HCT116 (cell line): Measurements from ENCODE around the gene KBTBD8. TPM values are rescaled to one million over a fixed set of nuclear protein-coding genes. Genes with fewer than 3 reads are reported as not detected.

Source experiments
- ATAC-seq: fragments of 200-7000 bp; cut with Tn5 transposase; 2 replicates; pipeline ENCODE4 v1.9.1; 2020; ENCODE audit warnings: mild to moderate bottlenecking, moderate library complexity
- BruUV-seq: library from RNA; stranded (reverse); fragments of 400-500 nt; replicated peaks from 2 replicates; lab custom pipeline; 2021; lab: Mats Ljungman, UMichigan
- CTCF ChIA-PET: fragments of 300-600 bp; sonication (Branson Sonifier 250); formaldehyde crosslinking; loops from one replicate; lab custom pipeline; 2021; ENCODE audit warnings: antibody characterized with exemption; lab: Charles Lee
- POLR2A ChIA-PET: fragments of 300-600, 350-600 bp; sonication (Branson Sonifier 250); formaldehyde crosslinking; loops from one replicate; lab custom pipeline; 2021; ENCODE audit warnings: antibody characterized with exemption; lab: Charles Lee
- RAD21 ChIA-PET, 2 experiments: fragments of 300-600 bp; sonication (Branson Sonifier 250); formaldehyde crosslinking; loops; one replicate each; lab custom pipeline; 2023; ENCODE audit warnings: low total read pairs in 2 of 2; ENCODE audit not compliant: uncharacterized antibody in 2 of 2, unreplicated experiment in 2 of 2, low non-redundant PET in 1 of 2; lab: Charles Lee
- DNase-seq: peaks from one replicate; pipeline ENCODE4 v3.0.0-alpha.2; 2010; ENCODE audit warnings: low read depth, low spot score
- H2AFZ ChIP-seq: fragments of 200-600 bp; shearing (Covaris generic), sonication (generic); 2 replicates; pipeline ENCODE4 v1.6.1; 2017; ENCODE audit warnings: low read depth, mixed run types, mixed read lengths, antibody characterized with exemption, low read length; ENCODE audit not compliant: poor library complexity, severe bottlenecking
- H3K27ac ChIP-seq: 2 replicates; pipeline ENCODE4 v1.5.1; 2012; ENCODE audit warnings: low read depth, low read length
- H3K27me3 ChIP-seq: fragments of 200-600 bp; sonication (generic); 2 replicates; pipeline ENCODE4 v1.6.1; 2016; ENCODE audit warnings: mixed run types, low read length, mixed read lengths; ENCODE audit not compliant: insufficient read depth
- H3K36me3 ChIP-seq, 2 experiments: fragments of 200-500 bp in 1 of 2; fragments of 200-600 bp in 1 of 2; sonication (Bioruptor generic) in 1 of 2; sonication (generic) in 1 of 2; 2 replicates each; pipeline versions ENCODE4 v1.5.1 to v1.6.1; 2014 to 2016; ENCODE audit warnings: low read length in 2 of 2, inconsistent platforms in 1 of 2, mixed read lengths in 1 of 2, mixed run types in 1 of 2; ENCODE audit not compliant: insufficient read depth in 2 of 2, control insufficient read depth in 1 of 2
- H3K4me1 ChIP-seq, 2 experiments: fragments of 200-600 bp in 1 of 2; sonication (generic) in 1 of 2; 2 replicates each; pipeline versions ENCODE4 v1.5.1 to v1.6.1; 2012 to 2017; ENCODE audit warnings: low read length in 2 of 2, inconsistent platforms in 1 of 2, mild to moderate bottlenecking in 1 of 2, mixed read lengths in 1 of 2, mixed run types in 1 of 2, moderate library complexity in 1 of 2; ENCODE audit not compliant: insufficient read depth in 2 of 2, control insufficient read depth in 1 of 2
- H3K4me2 ChIP-seq: fragments of 200-600 bp; sonication (generic); 2 replicates; pipeline ENCODE4 v1.6.1; 2017; ENCODE audit warnings: mixed run types, low read length, mixed read lengths
- H3K4me3 ChIP-seq, 2 experiments: fragments of 200-600 bp in 1 of 2; sonication (generic) in 1 of 2; replicated peaks in 1 of 2; 2 replicates each; pipeline ENCODE4 v1.5.1; 2011 to 2016; ENCODE audit warnings: low read length in 2 of 2, control low read depth in 1 of 2, low read depth in 1 of 2, mild to moderate bottlenecking in 1 of 2, mixed read lengths in 1 of 2, mixed run types in 1 of 2
- H3K79me2 ChIP-seq: fragments of 200-600 bp; sonication (generic); 2 replicates; pipeline ENCODE4 v1.6.1; 2017; ENCODE audit warnings: mild to moderate bottlenecking, mixed run types, low read length, moderate library complexity, mixed read lengths; ENCODE audit not compliant: insufficient read depth
- H3K9ac ChIP-seq: fragments of 200-600 bp; sonication (generic); 2 replicates; pipeline ENCODE4 v1.6.1; 2016; ENCODE audit warnings: low read length, mixed read lengths
- H3K9me2 ChIP-seq: fragments of 200-600 bp; sonication (generic), shearing (Covaris generic); 2 replicates; pipeline ENCODE4 v1.6.1; 2017; ENCODE audit warnings: mixed run types, mild to moderate bottlenecking, moderate library complexity; ENCODE audit not compliant: insufficient read depth
- H3K9me3 ChIP-seq, 2 experiments: fragments of 200-500 bp in 1 of 2; fragments of 200-600 bp in 1 of 2; sonication (Bioruptor generic) in 1 of 2; sonication (generic) in 1 of 2; 2 replicates each; pipeline ENCODE4 v1.6.1; 2014 to 2017; ENCODE audit warnings: low read length in 2 of 2, mixed read lengths in 2 of 2, inconsistent platforms in 1 of 2, low read depth in 1 of 2, mild to moderate bottlenecking in 1 of 2, mixed run types in 1 of 2, moderate library complexity in 1 of 2; ENCODE audit not compliant: control insufficient read depth in 1 of 2, insufficient read depth in 1 of 2
- H4K20me1 ChIP-seq: fragments of 200-600 bp; sonication (generic), shearing (Covaris generic); 2 replicates; pipeline ENCODE4 v1.6.1; 2017; ENCODE audit warnings: mixed run types, mild to moderate bottlenecking, moderate library complexity; ENCODE audit not compliant: insufficient read depth
- CBX3 ChIP-seq: IDR thresholded peaks from 2 replicates; pipeline ENCODE4 v1.6.1; 2012; ENCODE audit warnings: low read depth
- CEBPB ChIP-seq: IDR thresholded peaks from 2 replicates; pipeline ENCODE4 v1.6.1; 2012; ENCODE audit warnings: low read depth
- EGR1 ChIP-seq: IDR thresholded peaks from 2 replicates; pipeline ENCODE4 v1.6.1; 2012; ENCODE audit warnings: low read depth
- ELF1 ChIP-seq: IDR thresholded peaks from 2 replicates; pipeline ENCODE4 v1.6.1; 2012; ENCODE audit warnings: low read depth, borderline replicate concordance
- EZH2 ChIP-seq: fragments of 200-600 bp; sonication (generic); IDR thresholded peaks from 2 replicates; pipeline ENCODE4 v1.6.1; 2017; ENCODE audit warnings: antibody characterized with exemption, mixed run types
- EZH2phosphoT487 ChIP-seq: fragments of 200-600 bp; IDR thresholded peaks from 2 replicates; pipeline ENCODE4 v1.6.1; 2018; ENCODE audit warnings: antibody characterized with exemption, borderline replicate concordance
- FOSL1 ChIP-seq: IDR thresholded peaks from 2 replicates; pipeline ENCODE4 v1.6.1; 2012; ENCODE audit warnings: low read depth
- POLR2A ChIP-seq: IDR thresholded peaks from 2 replicates; pipeline ENCODE4 v1.7.0; 2011; ENCODE audit warnings: borderline replicate concordance; ENCODE audit not compliant: insufficient read depth, insufficient read length; ENCODE audit errors: extremely low read depth
- RAD21 ChIP-seq: IDR thresholded peaks from 2 replicates; pipeline ENCODE4 v1.6.1; 2012; ENCODE audit warnings: low read depth, mild to moderate bottlenecking
- SIN3A ChIP-seq: IDR thresholded peaks from 2 replicates; pipeline ENCODE4 v1.6.1; 2012; ENCODE audit warnings: low read depth
- TCF7L2 ChIP-seq: IDR thresholded peaks from 2 replicates; pipeline ENCODE4 v1.7.0; 2011; ENCODE audit warnings: borderline replicate concordance, inconsistent platforms; ENCODE audit not compliant: insufficient read depth, insufficient read length; ENCODE audit errors: extremely low read depth
- YY1 ChIP-seq: IDR thresholded peaks from 2 replicates; pipeline ENCODE4 v1.6.1; 2011; ENCODE audit warnings: low read length, low read depth, moderate library complexity, mild to moderate bottlenecking; ENCODE audit not compliant: insufficient replicate concordance; ENCODE audit errors: extremely low read depth
- ZNF274 ChIP-seq: fragments of 200-500 bp; sonication (Bioruptor generic); IDR thresholded peaks from 2 replicates; pipeline ENCODE4 v1.6.1; 2014; ENCODE audit warnings: mild to moderate bottlenecking, low read depth, low read length, inconsistent platforms
- intact Hi-C: fragments of 100-400 bp; cut with micrococcal nuclease; formaldehyde crosslinking; loops from 2 replicates; pipeline ENCODE4 v1.10.0; 2022
- total RNA-seq: library from RNA; stranded (reverse); gene quantifications from one replicate; pipeline ENCODE4 v1.2.1, GENCODE V29; 2021; ENCODE audit not compliant: unreplicated experiment
- TF ChIP-seq, protein P1 (sequence below): IDR thresholded peaks from 2 replicates; pipeline ENCODE4 v1.6.1; 2011; ENCODE audit warnings: mild to moderate bottlenecking, low read length, moderate library complexity; ENCODE audit not compliant: insufficient replicate concordance; ENCODE audit errors: extremely low read depth
- TF ChIP-seq, protein P2 (sequence below), 3 experiments: fragments of 200-600 bp in 1 of 3; sonication (generic) in 1 of 3; IDR thresholded peaks in 2 of 3; conservative IDR thresholded peaks in 1 of 3; 2 replicates each; pipeline ENCODE4 v1.5.1; 2012 to 2017; ENCODE audit warnings: low read depth in 2 of 3, low read length in 2 of 3, antibody characterized with exemption in 1 of 3, borderline replicate concordance in 1 of 3, control low read depth in 1 of 3, mild to moderate bottlenecking in 1 of 3, mixed read lengths in 1 of 3, mixed run types in 1 of 3, moderate library complexity in 1 of 3; ENCODE audit not compliant: insufficient read depth in 1 of 3
- TF ChIP-seq, protein P3 (sequence below): IDR thresholded peaks from 2 replicates; pipeline ENCODE4 v1.6.1; 2012

KBTBD8 gene
- total RNA-seq, 1 experiment from 2014 or later: 1.4 TPM

DNA sequence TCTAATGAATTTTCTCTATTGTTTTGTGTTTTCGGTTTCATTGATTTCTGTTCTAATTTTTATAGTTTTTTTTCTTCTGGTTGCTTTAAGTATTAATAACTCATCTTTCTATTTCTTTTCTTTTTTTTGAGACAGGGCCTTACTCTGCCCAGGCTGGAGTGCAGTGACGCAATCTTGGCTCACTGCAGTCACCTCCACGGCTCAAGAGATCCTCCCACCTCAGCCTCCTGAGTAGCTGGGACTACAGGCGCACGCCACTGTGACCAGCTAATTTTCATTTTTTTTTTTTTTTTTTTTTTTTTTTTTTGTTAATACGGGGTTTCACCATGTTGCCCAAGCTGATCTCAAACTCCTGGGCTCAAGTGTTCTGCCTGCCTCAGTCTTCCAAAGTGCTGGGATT, 14.5 kb downstream of the KBTBD8 start:
- POLR2A ChIA-PET: no interaction called here
- no peaks in the 10 kb centered on the region for H3K27me3 ChIP-seq
- CTCF ChIA-PET: no interaction called here
- no peaks in the 10 kb centered on the region for H4K20me1 ChIP-seq
- no peak overlapping the region for H2AFZ ChIP-seq
- no TSS peak for BruUV-seq
- ATAC-seq (no peak), DNase-seq (no peak)
- no peaks in the 10 kb centered on the region for H3K9me2 ChIP-seq
- intact Hi-C loops: no loop called here
- H3K9ac ChIP-seq: no peak overlapping the region
- no peaks in the 10 kb centered on the region for H3K9me3 ChIP-seq
- RAD21 ChIA-PET: no interaction called here
- no peak overlapping the region for H3K4me2 ChIP-seq
- H3K79me2 ChIP-seq: no peaks in the 10 kb centered on the region
- TF ChIP-seq RAD21 (no peak), CBX3 (no peak), EZH2 (no peak), EGR1 (no peak), TCF7L2 (no peak), EZH2phosphoT487 (no peak), POLR2A (no peak), YY1 (no peak), ZNF274 (no peak), SIN3A (no peak), FOSL1 (no peak), CEBPB (no peak), ELF1 (no peak)
- TF ChIP-seq, protein P1, sequence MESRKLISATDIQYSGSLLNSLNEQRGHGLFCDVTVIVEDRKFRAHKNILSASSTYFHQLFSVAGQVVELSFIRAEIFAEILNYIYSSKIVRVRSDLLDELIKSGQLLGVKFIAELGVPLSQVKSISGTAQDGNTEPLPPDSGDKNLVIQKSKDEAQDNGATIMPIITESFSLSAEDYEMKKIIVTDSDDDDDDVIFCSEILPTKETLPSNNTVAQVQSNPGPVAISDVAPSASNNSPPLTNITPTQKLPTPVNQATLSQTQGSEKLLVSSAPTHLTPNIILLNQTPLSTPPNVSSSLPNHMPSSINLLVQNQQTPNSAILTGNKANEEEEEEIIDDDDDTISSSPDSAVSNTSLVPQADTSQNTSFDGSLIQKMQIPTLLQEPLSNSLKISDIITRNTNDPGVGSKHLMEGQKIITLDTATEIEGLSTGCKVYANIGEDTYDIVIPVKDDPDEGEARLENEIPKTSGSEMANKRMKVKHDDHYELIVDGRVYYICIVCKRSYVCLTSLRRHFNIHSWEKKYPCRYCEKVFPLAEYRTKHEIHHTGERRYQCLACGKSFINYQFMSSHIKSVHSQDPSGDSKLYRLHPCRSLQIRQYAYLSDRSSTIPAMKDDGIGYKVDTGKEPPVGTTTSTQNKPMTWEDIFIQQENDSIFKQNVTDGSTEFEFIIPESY: no peak
- TF ChIP-seq, protein P2, sequence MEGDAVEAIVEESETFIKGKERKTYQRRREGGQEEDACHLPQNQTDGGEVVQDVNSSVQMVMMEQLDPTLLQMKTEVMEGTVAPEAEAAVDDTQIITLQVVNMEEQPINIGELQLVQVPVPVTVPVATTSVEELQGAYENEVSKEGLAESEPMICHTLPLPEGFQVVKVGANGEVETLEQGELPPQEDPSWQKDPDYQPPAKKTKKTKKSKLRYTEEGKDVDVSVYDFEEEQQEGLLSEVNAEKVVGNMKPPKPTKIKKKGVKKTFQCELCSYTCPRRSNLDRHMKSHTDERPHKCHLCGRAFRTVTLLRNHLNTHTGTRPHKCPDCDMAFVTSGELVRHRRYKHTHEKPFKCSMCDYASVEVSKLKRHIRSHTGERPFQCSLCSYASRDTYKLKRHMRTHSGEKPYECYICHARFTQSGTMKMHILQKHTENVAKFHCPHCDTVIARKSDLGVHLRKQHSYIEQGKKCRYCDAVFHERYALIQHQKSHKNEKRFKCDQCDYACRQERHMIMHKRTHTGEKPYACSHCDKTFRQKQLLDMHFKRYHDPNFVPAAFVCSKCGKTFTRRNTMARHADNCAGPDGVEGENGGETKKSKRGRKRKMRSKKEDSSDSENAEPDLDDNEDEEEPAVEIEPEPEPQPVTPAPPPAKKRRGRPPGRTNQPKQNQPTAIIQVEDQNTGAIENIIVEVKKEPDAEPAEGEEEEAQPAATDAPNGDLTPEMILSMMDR (IDR thresholded peaks at IDR 0.05 in 2 of 3, conservative IDR thresholded peaks at IDR 0.05 in 1 of 3; ENCODE audit: borderline replicate concordance in 1 of 3, insufficient read depth in 1 of 3, low read depth in 2 of 3, low read length in 2 of 3): no peak
- TF ChIP-seq, protein P3, sequence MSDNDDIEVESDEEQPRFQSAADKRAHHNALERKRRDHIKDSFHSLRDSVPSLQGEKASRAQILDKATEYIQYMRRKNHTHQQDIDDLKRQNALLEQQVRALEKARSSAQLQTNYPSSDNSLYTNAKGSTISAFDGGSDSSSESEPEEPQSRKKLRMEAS: no peak
- H3K27ac ChIP-seq: no peak overlapping the region
- H3K36me3 ChIP-seq: no peaks in the 10 kb centered on the region
- H3K4me3 ChIP-seq: no peak overlapping the region
- no peaks in the 10 kb centered on the region for H3K4me1 ChIP-seq
